WTC11 (cell line): ENCODE results near the gene TCAIM.

Experiments used
- GRHL2 ChIP-seq: fragments of 250-450 bp; sonication (Bioruptor Pico); IDR thresholded peaks from 2 replicates; pipeline ENCODE4 v1.8.0; 2022; ENCODE audit warnings: mild to moderate bottlenecking, moderate library complexity; ENCODE audit not compliant: insufficient replicate concordance, severe bottlenecking
- TF ChIP-seq, protein P1 (sequence below): sonication (generic); formaldehyde crosslinking; IDR thresholded peaks from 2 replicates; pipeline ENCODE4 v1.8.1; 2023; ENCODE audit warnings: mild to moderate bottlenecking, missing genetic modification reagents, moderate library complexity
- TF ChIP-seq, protein P2 (sequence below): fragments of 200-600 bp; IDR thresholded peaks from 2 replicates; pipeline ENCODE4 v1.8.0; 2022; ENCODE audit warnings: antibody characterized with exemption
- TF ChIP-seq, protein P3 (sequence below): fragments of 250-450 bp; sonication (Bioruptor Pico); IDR thresholded peaks from 2 replicates; pipeline ENCODE4 v2.1.2; 2022; ENCODE audit warnings: mild to moderate bottlenecking, moderate library complexity

DNA sequence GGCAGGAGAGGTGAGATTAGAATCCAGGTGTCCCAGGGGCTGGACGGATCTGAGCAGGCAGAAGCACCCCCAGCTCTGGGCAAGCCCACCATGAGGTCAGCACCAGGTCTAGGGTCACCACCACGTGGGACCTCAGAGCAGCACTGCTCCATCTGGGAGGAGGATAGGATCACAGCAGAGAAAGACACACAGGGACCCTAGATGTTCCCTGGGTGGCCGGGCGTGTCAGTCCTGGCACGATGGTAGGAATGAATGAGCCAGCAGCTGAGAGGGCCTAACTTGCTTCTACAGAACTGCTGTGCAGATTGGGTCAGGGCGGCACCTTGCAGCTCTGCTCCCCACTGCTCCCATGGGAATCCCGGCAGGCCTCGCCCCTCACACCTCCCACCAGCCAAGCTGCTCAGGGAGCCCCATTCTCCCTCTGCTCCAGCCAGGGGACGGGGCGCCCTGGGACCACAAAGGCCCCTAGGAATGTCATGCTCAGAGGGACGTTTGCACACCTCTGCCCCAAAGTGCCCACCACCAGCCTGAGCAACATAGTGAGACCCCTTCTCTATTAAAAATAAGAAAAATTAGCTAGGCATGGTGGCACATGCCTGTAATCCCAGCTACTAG, 72.6 kb downstream of the TCAIM start:
- no peak for TF ChIP-seq GRHL2
- TF ChIP-seq, protein P1, sequence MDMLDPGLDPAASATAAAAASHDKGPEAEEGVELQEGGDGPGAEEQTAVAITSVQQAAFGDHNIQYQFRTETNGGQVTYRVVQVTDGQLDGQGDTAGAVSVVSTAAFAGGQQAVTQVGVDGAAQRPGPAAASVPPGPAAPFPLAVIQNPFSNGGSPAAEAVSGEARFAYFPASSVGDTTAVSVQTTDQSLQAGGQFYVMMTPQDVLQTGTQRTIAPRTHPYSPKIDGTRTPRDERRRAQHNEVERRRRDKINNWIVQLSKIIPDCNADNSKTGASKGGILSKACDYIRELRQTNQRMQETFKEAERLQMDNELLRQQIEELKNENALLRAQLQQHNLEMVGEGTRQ (CRISPR knock-in tag): no peak
- TF ChIP-seq, protein P2, sequence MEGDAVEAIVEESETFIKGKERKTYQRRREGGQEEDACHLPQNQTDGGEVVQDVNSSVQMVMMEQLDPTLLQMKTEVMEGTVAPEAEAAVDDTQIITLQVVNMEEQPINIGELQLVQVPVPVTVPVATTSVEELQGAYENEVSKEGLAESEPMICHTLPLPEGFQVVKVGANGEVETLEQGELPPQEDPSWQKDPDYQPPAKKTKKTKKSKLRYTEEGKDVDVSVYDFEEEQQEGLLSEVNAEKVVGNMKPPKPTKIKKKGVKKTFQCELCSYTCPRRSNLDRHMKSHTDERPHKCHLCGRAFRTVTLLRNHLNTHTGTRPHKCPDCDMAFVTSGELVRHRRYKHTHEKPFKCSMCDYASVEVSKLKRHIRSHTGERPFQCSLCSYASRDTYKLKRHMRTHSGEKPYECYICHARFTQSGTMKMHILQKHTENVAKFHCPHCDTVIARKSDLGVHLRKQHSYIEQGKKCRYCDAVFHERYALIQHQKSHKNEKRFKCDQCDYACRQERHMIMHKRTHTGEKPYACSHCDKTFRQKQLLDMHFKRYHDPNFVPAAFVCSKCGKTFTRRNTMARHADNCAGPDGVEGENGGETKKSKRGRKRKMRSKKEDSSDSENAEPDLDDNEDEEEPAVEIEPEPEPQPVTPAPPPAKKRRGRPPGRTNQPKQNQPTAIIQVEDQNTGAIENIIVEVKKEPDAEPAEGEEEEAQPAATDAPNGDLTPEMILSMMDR: no peak
- TF ChIP-seq, protein P3, sequence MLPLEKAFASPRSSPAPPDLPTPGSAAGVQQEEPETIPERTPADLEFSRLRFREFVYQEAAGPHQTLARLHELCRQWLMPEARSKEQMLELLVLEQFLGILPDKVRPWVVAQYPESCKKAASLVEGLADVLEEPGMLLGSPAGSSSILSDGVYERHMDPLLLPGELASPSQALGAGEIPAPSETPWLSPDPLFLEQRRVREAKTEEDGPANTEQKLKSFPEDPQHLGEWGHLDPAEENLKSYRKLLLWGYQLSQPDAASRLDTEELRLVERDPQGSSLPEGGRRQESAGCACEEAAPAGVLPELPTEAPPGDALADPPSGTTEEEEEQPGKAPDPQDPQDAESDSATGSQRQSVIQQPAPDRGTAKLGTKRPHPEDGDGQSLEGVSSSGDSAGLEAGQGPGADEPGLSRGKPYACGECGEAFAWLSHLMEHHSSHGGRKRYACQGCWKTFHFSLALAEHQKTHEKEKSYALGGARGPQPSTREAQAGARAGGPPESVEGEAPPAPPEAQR (CRISPR knock-in tag): no peak
